Ramos (cell line): ENCODE measurements around the gene KIDINS220.
"Not testable (repeated sequence)": the region's sequence is repeated elsewhere in the genome, so short reads cannot be mapped to it uniquely, and the experiment has no call there.

Experiments
- in situ Hi-C: fragments of 300-500 bp; cut with MboI; formaldehyde crosslinking; loops from one replicate; pipeline ENCODE4 v1.14.3; 2022; ENCODE audit warnings: low sequenced_read_pairs; ENCODE audit not compliant: unreplicated experiment

The KIDINS220 gene

DNA sequence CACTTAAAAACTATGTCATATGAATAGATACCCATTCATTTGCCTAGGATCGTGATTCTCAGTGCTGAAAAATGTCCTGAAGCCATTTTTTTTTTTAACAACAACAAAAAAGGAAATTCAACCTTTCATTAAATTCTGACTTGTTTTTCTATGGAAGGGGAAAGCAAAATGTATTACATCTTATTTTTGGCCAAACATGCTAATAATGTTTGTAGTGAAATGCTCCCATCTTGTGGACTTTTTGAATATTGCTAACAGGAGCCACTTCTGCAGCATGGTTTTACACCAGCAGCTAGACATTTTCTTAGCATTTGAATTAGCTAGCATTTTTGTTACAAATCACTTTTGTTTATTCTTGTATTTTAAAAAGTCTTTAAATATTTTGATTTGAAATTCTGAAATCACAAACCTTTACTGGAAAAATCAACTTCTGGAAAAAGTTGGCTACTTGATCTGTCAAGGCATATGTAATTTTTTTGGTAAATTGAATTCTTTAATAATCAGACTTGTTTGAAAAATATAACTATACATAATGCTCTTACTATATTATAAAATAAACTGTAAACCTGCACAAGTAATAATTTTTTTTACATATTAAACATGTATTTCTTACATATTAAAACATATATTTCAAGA is 75.8 kb downstream of the KIDINS220 start:
- in situ Hi-C loops: no loop called here

DNA sequence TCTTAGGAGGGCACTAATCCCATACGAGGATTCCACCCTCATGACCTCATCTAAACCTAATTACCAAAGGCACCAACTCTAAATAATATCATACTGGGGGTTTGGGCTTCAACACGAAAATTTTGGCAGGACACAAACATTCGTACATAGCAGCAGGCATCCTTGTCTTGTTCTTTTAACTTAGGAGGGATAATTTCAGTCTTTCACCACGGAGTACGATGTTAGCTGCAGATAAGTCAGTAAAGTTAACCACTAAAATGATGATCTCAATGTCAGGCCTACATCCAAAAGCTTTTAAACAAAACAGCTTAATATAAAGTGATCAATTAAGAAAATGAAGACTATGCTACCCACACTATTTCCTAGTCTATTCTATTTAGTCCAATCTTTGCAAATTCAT is 80.7 kb downstream of the KIDINS220 start:
- in situ Hi-C loops: no loop called here

DNA sequence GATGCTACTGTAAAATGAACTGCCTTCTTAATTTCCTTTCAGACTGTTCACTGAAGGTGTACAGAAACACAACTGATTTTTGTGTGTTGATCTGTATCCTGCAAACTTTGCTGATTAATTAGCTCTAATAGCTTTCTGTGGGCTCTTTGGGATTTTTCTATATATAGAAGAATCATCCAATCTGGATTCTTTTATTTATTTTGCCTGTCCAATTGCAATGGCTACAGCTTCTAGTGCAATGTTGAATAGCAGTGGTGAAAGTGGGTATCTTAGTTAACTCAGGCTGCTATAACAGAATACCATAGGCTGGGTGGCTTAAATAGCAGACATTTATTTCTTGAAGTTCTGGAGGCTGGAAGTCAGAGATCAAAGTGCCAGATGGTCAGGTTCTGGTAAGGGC is 81.2 kb downstream of the KIDINS220 start:
- in situ Hi-C loops: no loop called here

DNA sequence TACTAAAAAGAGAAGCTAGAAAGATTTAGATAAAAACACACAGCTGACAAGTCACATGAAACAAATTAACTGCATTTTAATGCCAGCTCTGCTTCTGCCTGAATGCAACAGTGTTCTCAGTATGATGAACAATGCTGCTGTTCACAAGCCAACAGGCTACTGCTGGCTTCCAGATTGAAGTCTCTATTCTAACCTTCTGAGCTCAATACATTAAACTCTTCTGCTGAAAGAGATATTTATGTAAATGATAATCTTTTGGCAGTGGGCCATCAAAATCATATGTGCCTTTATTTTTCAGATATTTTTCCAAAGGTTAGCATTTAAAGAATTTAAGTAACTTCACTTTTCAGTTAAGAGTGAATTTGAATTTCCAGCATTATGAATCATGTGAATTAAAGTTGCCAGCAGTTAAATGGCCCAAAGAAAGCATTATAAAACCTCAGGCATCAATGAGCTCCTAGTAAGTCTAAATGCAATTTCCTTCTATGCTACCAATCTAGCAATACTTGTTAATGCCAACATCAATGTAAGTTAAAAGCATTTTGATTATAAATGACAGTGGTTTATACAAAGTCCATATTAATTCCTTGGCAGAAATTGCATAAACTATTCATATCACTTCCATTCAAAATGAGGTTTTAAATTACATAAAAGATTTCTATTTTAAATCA is 83.2 kb downstream of the KIDINS220 start:
- in situ Hi-C loops: no loop called here

DNA sequence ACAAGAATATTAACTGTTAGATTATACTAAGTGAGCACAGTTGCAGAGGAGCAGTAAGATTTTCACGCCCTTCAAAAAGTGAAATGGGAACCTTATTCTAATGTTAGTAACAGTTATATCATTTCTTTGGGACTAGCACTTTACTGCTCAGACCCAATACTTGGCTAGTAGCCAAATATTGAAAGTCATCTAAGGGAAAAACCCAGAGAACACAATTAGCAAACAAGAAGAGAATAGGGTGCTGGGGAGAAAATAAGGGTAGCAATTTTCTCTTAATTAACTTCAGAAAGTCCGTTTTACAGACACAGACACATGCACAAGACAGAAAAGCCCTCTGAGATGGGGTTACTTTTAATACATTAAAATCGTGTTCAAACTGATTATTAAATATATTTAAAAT is 83.8 kb downstream of the KIDINS220 start:
- in situ Hi-C loops: no loop called here

DNA sequence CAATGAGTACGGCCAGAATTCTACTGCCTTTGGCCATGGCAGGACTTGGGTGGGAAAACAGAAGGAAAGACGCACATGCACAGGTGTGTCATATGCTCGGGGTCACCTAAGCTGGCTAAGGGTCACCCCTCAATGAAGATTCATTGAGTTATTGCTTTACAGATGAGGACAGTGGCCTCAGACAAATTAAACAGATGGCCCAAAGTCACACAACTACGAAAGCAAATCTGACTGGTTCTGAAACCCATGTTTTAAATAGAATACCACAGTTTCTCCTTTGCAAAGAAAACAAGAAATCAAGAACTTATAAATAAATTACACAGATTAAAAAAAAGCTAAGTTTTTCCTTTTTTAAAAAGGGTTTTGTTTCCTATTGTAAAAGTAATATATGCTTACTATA is 85.0 kb downstream of the KIDINS220 start:
- in situ Hi-C loops: no loop called here

DNA sequence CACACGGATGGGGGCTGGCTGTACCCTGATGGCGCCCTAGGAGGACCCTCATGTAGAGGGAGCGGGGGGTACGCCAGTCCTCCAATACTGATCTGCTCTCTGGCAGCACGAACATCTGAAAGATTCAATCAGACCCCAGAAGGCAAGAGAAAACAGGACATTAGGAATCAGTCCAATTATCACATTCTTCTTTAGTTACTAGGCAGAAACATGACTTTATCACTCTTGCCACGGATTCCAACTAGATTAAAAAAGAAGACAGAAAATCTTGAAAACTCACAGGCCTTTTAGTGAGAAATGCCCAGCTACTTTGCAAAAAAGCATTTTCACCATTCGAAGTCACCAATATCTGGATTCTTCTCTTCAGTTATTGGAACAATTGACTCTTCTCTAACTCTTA is 87.2 kb downstream of the KIDINS220 start:
- in situ Hi-C loops: no loop called here

- in situ Hi-C loops: no loop called here
These were observed 94.2 kb downstream of the KIDINS220 start for GRCh38 chr2:8743261-8743660.

GRCh38 chr2:8740136-8740535 is 97.3 kb downstream of the KIDINS220 start:
- in situ Hi-C loops: no loop called here

DNA sequence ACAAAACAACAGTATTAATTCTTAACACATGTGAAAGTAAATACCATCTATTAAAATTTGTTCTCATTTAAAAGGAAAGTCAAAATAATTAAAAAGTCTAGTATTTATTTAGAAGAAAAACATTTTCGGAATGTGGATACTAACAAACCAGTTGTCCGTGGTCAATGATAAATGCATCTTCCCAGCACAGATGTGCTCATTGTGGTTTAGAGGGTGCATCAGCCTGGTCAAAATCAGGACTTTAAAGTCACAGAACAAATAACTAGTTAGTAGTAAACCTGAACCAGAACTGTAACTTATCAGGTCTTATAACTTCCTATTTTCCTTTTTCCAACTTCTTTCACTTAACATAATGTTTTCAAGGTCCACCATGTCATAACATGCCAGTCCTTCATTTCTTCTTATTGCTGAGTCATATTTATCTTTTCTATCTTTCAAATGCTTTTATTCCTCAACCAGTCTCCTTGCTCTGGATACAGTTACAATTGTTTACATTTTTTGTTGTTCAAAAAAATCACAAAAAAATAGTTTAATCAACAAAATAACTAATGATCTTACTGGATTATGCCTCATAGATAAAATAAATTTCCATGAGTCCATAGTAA is 99.7 kb downstream of the KIDINS220 start:
- in situ Hi-C loops: no loop called here

- in situ Hi-C loops: no loop called here
These were observed 104.8 kb downstream of the KIDINS220 start for GRCh38 chr2:8732601-8733000.

GRCh38 chr2:8729939-8730338 is 107.5 kb downstream of the KIDINS220 start:
- in situ Hi-C loops: no loop called here

DNA sequence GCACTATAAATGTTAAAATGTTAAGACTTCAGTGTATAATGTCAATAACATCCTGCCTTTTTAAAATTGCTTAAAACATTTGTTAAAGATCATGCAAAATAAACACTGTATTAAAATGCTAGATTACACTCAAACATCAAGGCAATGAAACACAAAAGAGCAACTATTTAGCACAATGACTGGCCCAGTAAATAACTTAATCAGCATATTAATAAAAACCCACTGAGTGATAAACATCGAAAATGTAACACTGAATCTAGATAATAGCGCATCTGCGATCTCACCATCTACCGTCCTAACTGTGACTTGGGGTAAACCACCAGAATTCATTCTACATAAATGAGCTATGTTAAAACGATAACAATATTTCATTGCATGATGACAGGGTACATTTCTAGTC is 108.3 kb downstream of the KIDINS220 start:
- in situ Hi-C loops: not testable (repeated sequence)

DNA sequence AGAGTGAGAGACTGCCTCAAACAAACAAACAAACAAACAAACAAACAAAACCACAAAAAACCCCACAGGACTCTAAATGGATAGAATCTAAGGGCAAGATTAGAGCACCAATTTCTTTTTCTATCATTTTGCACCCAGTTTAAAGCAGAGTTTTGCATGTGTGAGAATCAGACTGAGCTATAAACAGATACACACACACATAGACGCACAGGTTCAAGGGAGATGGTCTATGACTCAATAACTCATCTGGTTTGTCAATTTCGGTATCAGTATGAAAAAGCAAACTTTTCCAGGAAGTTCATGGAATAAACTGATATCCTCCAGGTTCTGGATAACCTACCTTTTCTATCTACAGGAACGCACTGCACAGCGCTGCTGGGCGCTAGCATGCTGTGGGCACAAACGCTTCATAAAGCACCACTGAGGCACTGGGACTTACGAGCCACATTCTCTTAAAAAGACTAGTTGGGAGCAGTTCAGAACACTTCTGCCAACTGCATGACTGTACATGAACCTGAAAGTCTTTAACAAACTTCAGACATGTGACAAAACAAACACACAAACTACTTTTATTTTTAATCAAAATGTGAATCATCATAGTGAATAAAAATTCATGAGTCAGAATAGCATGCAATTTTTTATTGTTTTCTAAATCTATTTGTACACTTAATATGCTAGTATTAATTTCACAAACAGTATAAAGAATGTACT is 109.0 kb downstream of the KIDINS220 start:
- in situ Hi-C loops: no loop called here

DNA sequence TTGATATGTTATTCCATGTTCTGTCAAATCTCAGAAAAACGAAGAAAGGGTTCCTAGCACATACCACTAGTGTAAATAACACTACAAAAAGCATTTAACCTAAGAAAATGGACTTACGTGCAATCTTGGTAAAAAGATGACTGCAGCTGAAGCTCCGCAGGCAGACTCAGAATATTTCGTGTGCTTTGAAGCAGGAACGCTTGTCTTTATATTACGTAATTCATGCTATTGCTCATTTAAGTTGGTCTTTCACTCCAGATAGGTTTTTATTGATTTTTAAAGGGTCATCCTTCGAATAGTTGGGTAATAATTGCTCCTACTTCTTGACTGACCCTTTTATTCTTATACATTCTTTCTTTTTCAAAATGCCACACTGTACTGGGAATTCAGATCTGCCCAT is 111.6 kb downstream of the KIDINS220 start:
- in situ Hi-C loops: no loop called here

GRCh38 chr2:8722986-8723385 is 114.4 kb downstream of the KIDINS220 start:
- in situ Hi-C loops: no loop called here

DNA sequence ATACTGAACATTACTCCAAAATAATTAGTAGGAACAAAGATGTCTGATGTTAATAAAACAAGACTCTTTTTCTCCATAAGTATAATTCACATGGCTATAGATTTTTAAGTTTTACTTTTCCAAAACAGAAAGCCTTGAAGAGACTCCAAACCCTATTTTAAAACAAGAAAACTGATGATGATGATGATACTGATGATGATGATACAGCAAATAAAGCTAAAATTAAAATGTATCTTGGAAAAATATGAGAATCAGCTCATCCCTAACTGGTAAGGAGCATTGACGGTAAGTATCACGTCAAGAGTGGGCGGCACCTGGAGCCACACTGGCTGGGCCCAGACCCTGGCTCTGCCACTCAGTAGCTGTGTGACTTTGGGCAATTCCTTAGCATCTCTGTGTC is 116.0 kb downstream of the KIDINS220 start:
- in situ Hi-C loops: no loop called here

- in situ Hi-C loops: no loop called here
These were observed 116.7 kb downstream of the KIDINS220 start for GRCh38 chr2:8720741-8721140.

GRCh38 chr2:8719528-8719927 is 117.9 kb downstream of the KIDINS220 start:
- in situ Hi-C loops: no loop called here

DNA sequence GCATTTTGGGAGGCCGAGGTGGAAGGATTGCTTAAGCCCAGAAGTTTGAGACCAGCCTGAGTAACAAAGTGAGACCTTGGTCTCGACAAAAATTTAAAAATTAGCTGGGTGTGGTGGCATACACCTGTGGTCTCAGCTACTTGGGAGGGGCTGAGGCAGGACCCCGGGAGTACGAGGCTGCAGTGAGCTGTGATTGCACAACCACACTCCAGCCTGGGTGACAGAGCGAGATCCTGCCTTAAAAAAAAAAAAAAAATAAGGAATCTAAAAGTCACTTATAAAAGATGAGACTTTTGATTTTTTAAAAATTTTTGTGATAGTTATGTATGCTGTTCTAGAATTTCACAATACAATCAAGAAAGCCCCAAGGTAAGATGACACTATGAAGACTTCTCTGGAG is 122.4 kb downstream of the KIDINS220 start:
- in situ Hi-C loops: no loop called here

DNA sequence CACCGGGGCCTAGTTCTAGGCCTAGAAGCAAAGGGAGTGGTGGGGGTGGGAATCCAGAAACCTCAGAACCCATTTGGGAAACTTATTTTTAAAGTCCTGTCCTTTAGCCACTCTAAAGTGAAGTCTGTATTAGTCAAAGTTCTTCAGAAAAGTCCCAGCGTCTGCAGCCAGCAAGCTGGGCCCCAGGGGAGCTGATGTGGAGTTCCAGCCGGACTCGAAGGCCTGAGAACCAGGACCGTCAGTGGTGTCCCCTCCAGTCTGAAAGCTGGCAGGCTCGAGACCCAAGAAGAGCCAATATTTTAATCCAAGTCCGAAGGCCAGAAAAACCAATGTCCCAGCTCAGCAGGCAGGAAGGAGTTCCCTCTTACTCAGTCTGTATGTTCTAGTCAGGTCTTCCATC is 123.1 kb downstream of the KIDINS220 start:
- in situ Hi-C loops: no loop called here
